ENCODE results near the gene PLB1. TPM values are rescaled to one million over a fixed set of nuclear protein-coding genes. Genes with fewer than 3 reads are reported as not detected.
A peak's percentile ranks its signal among the peaks of the same experiment; 100 is the strongest.

PLB1 gene
- total and polyA plus RNA-seq, 8 donors = 0.45 to 18.8 (median 3.4) TPM

DNA sequence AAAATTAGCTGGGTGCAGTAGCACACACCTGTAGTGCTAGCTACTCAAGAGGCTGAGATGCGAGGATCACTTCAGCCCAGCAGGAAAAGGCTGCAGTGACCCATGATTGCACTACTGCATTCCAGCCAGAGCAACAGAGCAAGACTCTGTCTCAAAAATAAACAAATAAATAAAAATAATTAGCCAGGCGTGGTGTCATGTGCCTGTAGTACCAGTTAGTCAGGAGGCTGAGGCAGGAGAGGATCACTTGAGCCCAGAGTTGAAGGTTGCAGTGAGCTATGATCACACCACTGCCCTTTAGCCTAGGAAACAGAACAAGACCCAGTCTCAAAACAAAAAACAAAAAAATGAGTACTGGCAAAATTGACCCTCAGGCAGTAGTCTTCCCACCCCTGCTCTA, 193.9 kb downstream of the PLB1 start:
- DNase-seq = no peak
- H3K4me1 ChIP-seq = peaks cover 0 to 15% (median 9%) of the 10 kb centered on the region in 4 donors
- 81 to 89% (median 84%) methylated on average over 2 of the region's 2 CpGs for WGBS, 5 donors
- H3K4me3 ChIP-seq = no peak overlapping the region
- H3K27me3 ChIP-seq = no peaks in the 10 kb centered on the region
- no peak overlapping the region for H3K27ac ChIP-seq
- intact Hi-C loops (cut with DNase I; ENCODE audit: low total_unique reads) = no loop called here
- TF ChIP-seq, protein P1, sequence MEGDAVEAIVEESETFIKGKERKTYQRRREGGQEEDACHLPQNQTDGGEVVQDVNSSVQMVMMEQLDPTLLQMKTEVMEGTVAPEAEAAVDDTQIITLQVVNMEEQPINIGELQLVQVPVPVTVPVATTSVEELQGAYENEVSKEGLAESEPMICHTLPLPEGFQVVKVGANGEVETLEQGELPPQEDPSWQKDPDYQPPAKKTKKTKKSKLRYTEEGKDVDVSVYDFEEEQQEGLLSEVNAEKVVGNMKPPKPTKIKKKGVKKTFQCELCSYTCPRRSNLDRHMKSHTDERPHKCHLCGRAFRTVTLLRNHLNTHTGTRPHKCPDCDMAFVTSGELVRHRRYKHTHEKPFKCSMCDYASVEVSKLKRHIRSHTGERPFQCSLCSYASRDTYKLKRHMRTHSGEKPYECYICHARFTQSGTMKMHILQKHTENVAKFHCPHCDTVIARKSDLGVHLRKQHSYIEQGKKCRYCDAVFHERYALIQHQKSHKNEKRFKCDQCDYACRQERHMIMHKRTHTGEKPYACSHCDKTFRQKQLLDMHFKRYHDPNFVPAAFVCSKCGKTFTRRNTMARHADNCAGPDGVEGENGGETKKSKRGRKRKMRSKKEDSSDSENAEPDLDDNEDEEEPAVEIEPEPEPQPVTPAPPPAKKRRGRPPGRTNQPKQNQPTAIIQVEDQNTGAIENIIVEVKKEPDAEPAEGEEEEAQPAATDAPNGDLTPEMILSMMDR (IDR thresholded peaks at IDR 0.05) = no peak
- TF ChIP-seq EP300 (IDR thresholded peaks at IDR 0.05) = no peak
- no peak for TF ChIP-seq POLR2AphosphoS5 (IDR thresholded peaks at IDR 0.05)
- no peak for TF ChIP-seq POLR2A (IDR thresholded peaks at IDR 0.05)
- no peaks in the 10 kb centered on the region for H3K9me3 ChIP-seq
- no peaks in the 10 kb centered on the region for H3K36me3 ChIP-seq

DNA sequence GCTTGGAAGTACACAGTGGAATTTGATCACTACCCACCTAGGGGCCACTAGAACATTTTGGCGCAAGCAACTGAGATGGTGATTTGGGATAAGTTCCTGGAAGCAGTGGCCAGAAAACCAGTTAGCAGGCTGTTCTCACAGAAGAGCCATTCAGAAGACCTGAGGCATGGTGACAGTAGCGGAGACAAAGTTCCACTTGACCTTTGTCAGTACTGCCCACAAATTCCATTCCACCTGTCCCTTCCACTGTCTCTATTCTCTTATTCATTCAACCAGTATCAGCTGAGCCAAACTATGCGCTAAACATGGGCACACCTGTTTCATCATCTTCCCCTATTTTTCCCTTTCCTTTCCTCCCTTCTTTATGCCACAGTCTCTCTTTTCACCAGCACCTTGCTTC, 196.6 kb downstream of the PLB1 start:
- TF ChIP-seq POLR2A (IDR thresholded peaks at IDR 0.05) = no peak
- no peaks in the 10 kb centered on the region for H3K27me3 ChIP-seq
- WGBS, 5 donors = 96 to 98% (median 97%) methylated on average over 3 of the region's 3 CpGs
- H3K36me3 ChIP-seq = no peaks in the 10 kb centered on the region
- intact Hi-C loops (cut with DNase I; ENCODE audit: low total_unique reads) = no loop called here
- peak overlapping the region in 1 of 5 donors; percentile 7 for H3K27ac ChIP-seq
- H3K4me1 ChIP-seq = peaks cover 0 to 21% (median 11%) of the 10 kb centered on the region in 4 donors
- H3K4me3 ChIP-seq = no peak overlapping the region
- no peak for DNase-seq
- no peaks in the 10 kb centered on the region for H3K9me3 ChIP-seq

DNA sequence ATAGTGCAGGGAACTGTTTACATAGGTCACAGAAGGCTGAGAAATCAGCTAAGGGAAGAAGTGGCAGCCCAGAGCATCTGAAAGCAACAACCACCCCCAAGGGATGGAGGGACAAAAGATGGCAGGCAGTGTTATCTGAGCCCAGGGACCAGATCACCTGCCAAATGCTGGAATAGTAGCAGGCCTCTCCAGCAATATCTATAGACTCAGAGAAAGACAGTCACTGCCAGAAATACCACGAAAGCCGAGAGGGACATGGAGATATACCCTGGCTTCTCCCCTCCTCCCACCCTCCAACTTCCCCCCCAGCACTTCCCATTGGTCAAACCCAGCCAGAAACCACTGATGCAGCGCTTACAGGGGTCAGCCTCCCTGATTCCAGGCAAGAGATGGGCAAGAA, 197.4 kb downstream of the PLB1 start:
- TF ChIP-seq, protein P1 (IDR thresholded peaks at IDR 0.05) = no peak
- intact Hi-C loops (cut with DNase I; ENCODE audit: low total_unique reads) = no loop called here
- Histone ChIP-seq H3K4me3 (no peak overlapping the region), H3K9me3 (no peaks in the 10 kb centered on the region), H3K4me1 (peaks cover 0 to 21% (median 11%) of the 10 kb centered on the region in 4 donors), H3K27me3 (no peaks in the 10 kb centered on the region), H3K27ac (peak overlapping the region in 1 of 5 donors; percentile 3), H3K36me3 (no peaks in the 10 kb centered on the region)
- DNase-seq = no peak
- 92 to 100% (median 95%) methylated on average over 3 of the region's 3 CpGs for WGBS, 5 donors

Small RNA genes lying within 50 kb of the gene (small RNA-seq; reads per million reads assigned to genes)
- gene RNA5SP89 = 0 reads per million in 4 donors
- 0 reads per million in 4 donors for gene SNRPGP7

Other genes with a start within 250 kb of the PLB1 start
- gene FOSL2, start 103.2 kb upstream of the PLB1 start, total RNA-seq = 100 to 1,000 TPM in 3 of 5 donors, 10 to 100 TPM in 2; 50.1 to 227 (median 113) TPM
- 10 to 100 TPM; 24.4 to 40.8 (median 27.6) TPM for gene FOSL2, start 103.2 kb upstream of the PLB1 start, polyA plus RNA-seq

Data from stomach (tissue), 9 donors.